Fibroblast of peridontal ligament (primary cell): ENCODE results near the gene INPP5J.
"Not testable (repeated sequence)": the region's sequence is repeated elsewhere in the genome, so short reads cannot be mapped to it uniquely, and the experiment has no call there.

Source experiments
- DNase-seq: peaks from one replicate; pipeline ENCODE4 v3.0.0-alpha.2; 2010; ENCODE audit errors: extremely low read depth

Gene INPP5J

GRCh38 chr22:31099841-31100761 lies 22.7 kb upstream of the INPP5J start:
- DNase-seq: no peak

DNA sequence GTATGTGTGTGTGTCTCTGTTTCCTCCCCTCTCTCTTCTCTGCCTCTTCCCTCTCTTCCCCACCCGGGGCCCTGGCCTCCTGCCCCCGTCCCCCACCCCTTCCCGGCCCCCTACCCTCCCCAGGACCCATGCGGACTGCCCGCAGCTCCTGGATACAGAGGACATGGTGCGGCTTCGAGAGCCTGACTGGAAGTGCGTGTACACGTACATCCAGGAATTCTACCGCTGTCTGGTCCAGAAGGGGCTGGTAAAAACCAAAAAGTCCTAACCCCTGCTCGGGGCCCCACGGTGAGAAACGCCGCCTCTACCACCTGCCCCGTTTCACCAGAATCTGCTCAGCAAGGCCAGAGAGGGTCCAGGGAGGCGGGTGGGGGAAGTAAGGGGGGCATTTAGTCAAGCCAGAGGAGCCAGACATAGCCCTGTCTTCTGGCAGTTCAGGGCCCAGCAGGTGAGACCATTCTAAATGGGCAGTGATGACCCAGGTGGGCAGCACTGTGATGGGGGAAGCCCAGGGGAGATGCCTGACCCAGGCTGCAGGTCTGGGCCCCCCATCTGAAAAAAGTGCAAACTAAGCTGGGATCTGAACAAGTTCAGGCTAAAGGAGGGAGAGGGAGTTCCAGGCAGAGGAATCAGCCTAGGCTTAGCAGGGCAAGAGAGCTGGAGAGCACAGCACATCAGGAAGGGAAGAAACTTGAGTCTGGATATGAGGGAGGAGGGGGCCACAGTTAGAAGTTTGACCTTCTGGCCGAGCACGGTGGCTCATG lies 21.8 kb upstream of the INPP5J start:
- no peak for DNase-seq

DNA sequence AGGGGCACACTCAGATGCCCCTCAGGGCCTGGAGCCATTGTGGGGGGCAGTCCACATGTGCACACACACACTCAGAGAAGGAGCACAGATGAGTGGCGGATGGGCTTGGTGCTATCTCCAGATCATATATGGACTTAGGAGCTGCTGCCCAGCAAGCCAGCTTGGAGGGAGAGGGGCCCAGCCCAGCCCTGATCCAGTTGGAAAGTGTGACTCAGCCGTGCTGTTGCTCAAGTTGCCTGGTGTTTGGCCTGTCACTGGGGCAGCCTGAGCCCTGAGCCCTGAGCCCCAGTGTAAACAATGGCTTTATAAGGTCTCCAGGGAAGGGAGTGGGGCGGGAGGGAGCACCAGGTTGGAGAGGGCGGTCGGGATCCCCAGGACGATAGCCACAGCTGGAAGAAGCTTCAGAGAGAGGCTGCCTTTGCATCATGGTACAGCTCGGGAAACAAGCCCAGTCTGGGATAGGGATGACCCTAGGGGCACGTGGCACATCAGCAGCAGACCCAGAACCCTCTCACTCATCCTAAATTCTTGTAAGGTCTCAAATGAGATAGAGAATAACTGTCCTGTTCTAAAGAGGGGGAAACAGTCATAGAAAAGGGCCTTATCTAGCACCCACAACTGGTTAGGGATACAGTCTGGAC lies 20.2 kb upstream of the INPP5J start:
- DNase-seq: peak; percentile 97

- no peak for DNase-seq
Observed at GRCh38 chr22:31103111-31103510, 19.7 kb upstream of the INPP5J start.

DNA sequence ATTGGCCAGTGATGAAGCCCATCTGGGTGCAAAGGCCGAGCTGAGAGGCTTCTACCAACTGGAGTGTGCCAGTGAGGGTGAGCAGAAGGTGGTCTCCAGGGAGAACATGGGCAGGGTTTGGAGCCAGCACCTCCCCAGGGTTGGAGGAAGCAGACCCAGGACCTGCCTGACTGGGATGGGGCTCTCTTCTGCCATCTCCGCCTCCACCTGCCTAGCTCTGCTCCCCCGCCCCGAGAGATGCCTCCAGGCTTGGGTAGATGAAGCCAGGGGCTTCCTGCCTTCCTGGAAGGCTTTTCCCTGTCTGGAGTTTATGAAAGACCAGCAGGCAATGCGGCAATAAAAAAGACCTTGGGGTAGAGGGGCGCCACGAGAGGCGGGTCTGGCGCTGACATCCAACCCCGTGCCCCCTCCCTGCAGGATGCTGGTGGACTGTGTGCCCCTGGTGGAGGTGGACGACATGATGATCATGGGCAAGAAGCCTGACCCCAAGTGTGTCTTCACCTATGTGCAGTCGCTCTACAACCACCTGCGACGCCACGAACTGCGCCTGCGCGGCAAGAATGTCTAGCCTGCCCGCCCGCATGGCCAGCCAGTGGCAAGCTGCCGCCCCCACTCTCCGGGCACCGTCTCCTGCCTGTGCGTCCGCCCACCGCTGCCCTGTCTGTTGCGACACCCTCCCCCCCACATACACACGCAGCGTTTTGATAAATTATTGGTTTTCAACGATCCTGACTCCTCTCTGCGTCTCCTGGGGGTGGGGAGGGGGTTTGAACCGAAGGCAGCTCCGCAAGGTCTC lies 18.7 kb upstream of the INPP5J start:
- DNase-seq: no peak

- DNase-seq: no peak
Observed at GRCh38 chr22:31104869-31105268, 17.9 kb upstream of the INPP5J start.

GRCh38 chr22:31105282-31105929 lies 17.4 kb upstream of the INPP5J start:
- DNase-seq: no peak

DNA sequence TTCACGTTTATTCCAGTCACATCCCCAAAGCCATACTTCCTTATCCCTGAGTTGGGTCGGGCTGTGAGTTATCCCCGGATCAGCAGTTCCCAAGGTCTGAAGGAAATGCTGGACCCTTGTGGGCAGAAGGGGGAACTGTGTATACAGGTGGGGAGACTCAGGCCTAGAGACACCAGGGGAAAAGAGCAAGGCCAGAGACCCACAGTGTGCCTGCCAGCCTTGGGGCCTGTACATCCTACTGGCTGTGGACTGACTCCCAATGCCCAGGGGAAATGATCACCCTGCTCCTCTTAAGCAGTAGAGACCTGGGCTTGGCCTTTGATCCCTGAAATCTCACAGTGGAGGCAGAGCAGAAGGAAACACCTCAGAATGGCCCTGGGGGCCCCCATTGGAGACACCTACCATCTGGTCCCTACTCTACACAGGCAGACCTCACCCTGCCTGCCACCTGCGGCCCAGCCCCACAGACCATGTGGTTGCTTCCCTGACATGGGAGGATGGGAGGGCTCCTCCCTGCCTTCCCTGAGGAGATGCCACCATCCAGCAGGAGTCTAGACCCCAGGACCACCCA lies 16.7 kb upstream of the INPP5J start:
- no peak for DNase-seq

DNA sequence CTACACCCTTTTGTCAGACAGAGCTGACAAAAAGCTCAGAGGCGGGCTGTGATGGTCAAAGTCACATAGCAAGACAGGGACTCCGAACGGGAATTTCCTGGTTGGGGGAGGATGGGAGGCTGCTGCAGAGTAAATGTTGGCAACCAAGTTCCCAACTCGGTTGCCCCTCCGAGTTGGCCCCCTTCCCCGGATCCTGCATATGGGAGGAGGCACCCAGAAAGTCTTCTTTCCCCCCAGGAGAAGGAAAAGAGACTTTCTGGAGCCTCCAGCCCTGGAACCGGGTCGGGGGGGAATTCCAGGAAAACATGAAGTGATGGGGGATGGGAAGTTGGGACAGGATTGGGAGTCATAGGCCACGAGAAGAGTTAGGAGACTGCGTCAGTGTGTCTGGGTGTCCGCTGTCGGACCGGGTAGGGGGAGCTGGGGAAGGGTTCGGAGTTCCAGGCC lies 16.0 kb upstream of the INPP5J start:
- DNase-seq: peak; percentile 64

DNA sequence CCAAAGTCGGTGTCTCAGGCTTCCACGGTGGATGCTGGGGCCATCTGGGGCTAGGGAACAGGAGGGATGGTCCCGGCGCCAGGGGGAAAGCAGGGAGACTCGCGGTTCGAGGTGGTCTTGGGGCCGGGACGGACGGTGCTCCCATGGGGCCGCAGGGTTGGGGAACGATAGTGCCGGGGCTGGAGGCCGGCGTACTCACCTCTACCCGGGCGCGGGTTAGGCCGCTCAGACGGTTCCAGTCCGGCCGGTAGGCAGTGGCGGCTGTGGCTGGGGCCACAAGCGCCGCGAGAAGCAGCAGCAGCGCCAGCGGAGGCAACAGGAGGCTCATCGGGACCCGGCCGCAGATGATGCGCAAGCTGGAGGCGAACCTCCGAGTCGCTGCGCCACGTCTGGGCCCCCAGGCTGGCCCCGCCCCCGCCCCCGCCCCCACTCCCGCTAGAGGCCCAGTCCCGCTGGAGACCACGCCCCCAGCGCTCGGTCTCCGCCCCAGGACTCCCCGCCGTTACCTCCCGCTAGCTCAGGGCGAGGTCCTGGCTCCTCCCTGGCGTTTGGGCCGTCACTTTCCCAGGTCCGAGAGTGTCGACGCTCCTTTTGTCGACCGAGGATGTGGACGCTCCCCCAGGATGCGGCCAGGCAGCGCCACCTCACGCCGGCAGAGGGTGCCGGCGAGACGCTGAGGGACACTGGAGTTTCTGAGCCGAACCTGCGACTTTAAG lies 15.4 kb upstream of the INPP5J start, which contains the start of gene SELENOM:
Gene SELENOM (minus strand): TSS at position 391 of the 716 bp plus-strand sequence. CDS start 63 bp downstream, at position 328.
- peak; percentile 98 for DNase-seq

DNA sequence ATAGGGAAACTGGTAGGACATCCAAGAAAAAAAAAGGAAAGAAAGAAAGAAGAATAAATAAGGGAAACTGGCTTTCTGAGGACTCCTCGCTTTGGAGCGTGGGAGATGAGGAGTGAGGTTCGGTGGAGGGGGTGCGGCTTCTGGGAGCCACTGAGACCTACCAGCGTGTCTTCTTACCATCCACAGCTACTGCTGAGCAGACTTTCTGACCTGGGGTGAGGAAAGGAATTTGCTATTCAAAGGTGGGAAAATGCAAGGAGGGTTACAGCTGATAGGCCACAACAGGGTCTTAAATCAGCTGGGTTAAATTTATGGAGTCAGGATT lies 14.9 kb upstream of the INPP5J start:
- DNase-seq: no peak

DNA sequence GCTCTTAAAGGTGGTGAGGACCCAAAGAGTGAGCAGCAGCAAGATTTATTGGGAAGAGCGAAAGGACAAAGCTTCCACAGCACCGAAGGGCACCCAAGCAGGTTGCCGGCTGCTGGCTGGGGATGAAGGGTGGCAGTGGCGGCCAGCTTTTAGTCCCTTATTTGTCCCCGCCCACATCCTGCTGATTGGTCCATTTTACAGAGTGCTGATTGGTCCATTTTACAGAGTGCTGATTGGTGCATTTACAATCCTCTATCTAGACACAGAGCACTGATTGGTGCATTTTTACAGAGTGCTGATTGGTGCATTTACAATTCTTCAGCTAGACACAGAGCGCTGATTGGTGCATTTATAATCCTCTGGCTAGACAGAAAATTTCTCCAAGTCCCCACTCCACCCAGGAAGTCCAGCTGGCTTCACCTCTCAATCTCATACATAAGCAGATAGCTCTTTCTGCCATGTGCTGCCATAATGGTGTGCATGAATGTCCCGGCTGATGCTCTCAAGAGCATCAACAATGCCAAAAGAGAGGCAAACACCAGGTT lies 10.1 kb upstream of the INPP5J start:
- DNase-seq: not testable (repeated sequence)

DNA sequence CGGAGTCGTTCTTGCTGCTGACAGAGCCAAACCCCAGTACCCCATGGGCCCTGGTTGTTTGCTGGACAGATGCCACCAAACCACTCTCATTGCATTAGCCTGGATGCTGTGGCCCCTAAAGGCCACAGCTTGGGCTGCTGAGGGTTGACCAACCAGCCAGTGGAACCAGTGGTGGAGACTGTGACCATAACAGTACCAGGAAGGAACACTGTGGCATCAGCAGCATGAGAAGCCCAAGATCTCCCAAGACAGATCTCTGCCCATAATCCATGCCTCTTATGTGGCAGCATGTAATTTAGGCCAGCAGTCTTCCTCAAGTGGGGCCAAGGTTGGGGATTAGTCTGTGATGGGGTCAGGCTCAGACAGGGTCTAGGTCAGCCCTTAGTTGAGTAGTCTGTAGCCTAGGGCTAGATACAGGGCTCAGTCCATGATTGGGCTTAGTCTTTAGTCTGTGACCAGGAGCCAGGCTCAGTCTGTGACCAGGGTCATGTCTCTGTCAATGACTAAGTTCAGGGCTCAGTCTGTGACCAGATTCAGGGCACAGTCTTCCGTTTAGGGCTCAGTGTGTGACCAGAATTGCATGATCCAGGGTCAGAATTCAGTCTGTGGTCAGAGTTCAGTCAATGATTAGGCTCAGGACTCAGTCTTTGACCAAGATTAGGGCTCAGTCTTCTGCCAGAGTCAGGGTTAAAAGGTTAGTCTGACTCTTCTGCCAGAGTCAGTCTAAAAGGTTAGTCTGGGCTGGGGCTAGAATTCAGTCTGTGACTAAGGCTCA lies 4.5 kb upstream of the INPP5J start:
- DNase-seq: no peak

- DNase-seq: no peak
Observed at GRCh38 chr22:31119026-31119717, 3.6 kb upstream of the INPP5J start.

DNA sequence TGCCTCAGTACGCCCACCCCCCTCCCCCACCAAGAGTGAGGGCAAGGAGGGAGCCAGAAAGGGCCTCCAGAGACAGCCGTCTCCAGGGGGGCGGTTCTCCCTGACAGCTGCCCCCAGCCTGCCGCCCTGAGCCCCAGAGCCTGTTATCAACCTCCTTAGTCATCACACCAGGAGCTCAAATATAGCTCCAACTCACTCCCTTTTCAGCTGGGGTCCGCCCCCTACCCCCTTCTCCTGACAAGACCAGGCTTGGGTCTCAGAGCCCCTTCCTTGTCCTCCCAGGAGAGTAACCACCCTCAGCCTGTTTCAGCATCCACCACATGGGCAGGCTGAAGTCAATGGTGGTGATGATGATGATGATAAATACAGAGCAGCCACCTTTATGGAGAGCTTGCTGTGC lies 2.5 kb upstream of the INPP5J start:
- DNase-seq: no peak

DNA sequence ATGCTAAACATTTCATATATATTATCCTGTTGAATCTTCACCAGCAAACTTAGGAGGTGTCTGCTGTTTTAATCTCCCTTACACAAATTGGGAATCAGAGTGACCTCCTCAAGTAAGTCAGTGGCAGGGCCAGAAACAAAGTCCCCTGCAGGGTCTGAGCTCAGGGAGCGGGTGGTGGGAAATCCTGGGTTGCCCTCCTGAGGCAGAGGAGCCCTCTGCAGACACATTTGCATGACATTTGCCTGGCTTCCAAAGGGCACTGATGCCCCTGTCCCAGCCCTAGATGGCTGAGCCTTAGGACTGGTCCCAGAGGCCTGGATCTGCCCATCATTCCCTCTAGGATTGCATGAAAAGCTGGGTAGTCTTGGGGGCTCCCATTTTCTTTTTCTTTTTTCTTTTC lies 2.1 kb upstream of the INPP5J start:
- no peak for DNase-seq

- no peak for DNase-seq
Observed at GRCh38 chr22:31121403-31121802, 1.4 kb upstream of the INPP5J start.

DNA sequence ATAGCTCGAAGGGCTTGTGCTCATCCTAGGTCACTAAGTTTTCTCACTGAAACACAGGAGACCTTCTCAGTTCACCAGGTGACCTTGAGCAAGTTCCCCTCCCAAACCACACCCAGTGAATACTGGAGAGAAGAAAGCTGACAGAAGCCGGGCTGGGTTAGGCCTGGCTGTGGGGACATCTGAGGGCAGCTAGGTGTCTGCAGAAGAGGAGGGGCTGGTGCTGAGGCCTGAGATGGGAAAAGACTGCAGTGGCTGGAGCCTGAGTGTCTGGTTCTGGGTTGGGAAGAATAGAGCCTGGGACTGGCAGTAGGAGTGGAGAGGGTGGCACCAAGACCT lies 602 bp upstream of the INPP5J start:
- no peak for DNase-seq

DNA sequence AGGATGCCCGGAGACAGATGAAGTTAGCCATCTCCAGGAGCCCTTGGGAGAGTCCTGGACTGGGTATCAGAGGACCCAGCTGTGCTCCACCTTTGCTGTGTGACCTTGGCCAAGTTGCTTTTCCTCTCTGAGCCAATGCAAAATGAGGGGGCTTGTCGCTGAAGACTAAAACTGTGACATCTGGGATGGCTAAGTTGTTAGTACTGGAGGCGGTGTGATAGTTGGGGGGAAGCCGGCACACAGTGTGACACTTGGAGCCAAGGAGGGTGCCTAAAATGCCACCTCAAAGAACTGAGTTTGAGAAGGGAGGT lies 481 bp downstream of the INPP5J start:
- DNase-seq: no peak
